Measurements from ENCODE around the gene GHR.

GHR gene

GRCh38 chr5:42579320-42579719 lies 156.1 kb downstream of the GHR start:
- Histone ChIP-seq H3K36me3 (no peaks in the 10 kb centered on the region), H3K4me3 (no peak overlapping the region), H3K27ac (no peak overlapping the region), H3K27me3 (no peaks in the 10 kb centered on the region), H3K9ac (no peak overlapping the region), H3K4me2 (no peak overlapping the region), H3K9me3 (replicated peaks in 1 of 11) (peaks cover 12 to 17% (median 14%) of the 10 kb centered on the region in 11 experiments; a peak in 21 of 22 replicates), H4K20me1 (no peaks in the 10 kb centered on the region), H3K4me1 (peaks cover 0 to 6% (median 0%) of the 10 kb centered on the region in 10 experiments; a peak in 1 of 20 replicates)
- TF ChIP-seq Cebpa-rat (IDR thresholded peaks at IDR 0.05) = no peak

GRCh38 chr5:42581845-42582244 lies 158.6 kb downstream of the GHR start:
- H4K20me1 ChIP-seq = no peaks in the 10 kb centered on the region
- no peak for TF ChIP-seq Cebpa-rat (IDR thresholded peaks at IDR 0.05)
- peaks cover 0 to 6% (median 0%) of the 10 kb centered on the region in 10 experiments; a peak in 2 of 20 replicates for H3K4me1 ChIP-seq
- H3K36me3 ChIP-seq = no peaks in the 10 kb centered on the region
- no peak overlapping the region for H3K9ac ChIP-seq
- H3K27ac ChIP-seq = no peak overlapping the region
- no peaks in the 10 kb centered on the region for H3K27me3 ChIP-seq
- no peak overlapping the region for H3K4me2 ChIP-seq
- no peak overlapping the region for H3K4me3 ChIP-seq
- H3K9me3 ChIP-seq (replicated peaks in 1 of 11) = peaks cover 12 to 17% (median 14%) of the 10 kb centered on the region in 11 experiments; a peak in 21 of 22 replicates

- no peak overlapping the region for H3K9ac ChIP-seq
- H3K9me3 ChIP-seq (replicated peaks in 1 of 11) = peaks cover 12 to 17% (median 14%) of the 10 kb centered on the region in 11 experiments; a peak in 21 of 22 replicates
- H3K4me2 ChIP-seq = no peak overlapping the region
- no peak overlapping the region for H3K27ac ChIP-seq
- no peaks in the 10 kb centered on the region for H4K20me1 ChIP-seq
- TF ChIP-seq Cebpa-rat (IDR thresholded peaks at IDR 0.05) = no peak
- no peak overlapping the region for H3K4me3 ChIP-seq
- no peaks in the 10 kb centered on the region for H3K27me3 ChIP-seq
- no peaks in the 10 kb centered on the region for H3K36me3 ChIP-seq
- peaks cover 0 to 3% (median 0%) of the 10 kb centered on the region in 10 experiments; a peak in 2 of 20 replicates for H3K4me1 ChIP-seq
These were observed 159.5 kb downstream of the GHR start for GRCh38 chr5:42582723-42583122.

- Histone ChIP-seq H3K36me3 (no peaks in the 10 kb centered on the region), H3K4me2 (no peak overlapping the region), H3K9me3 (replicated peaks in 1 of 11) (peaks cover 12 to 17% (median 14%) of the 10 kb centered on the region in 11 experiments; a peak in 21 of 22 replicates), H3K4me3 (no peak overlapping the region), H3K27me3 (no peaks in the 10 kb centered on the region), H3K4me1 (no peaks in the 10 kb centered on the region; a peak in 1 of 20 replicates), H3K9ac (no peak overlapping the region), H4K20me1 (no peaks in the 10 kb centered on the region), H3K27ac (no peak overlapping the region)
- no peak for TF ChIP-seq Cebpa-rat (IDR thresholded peaks at IDR 0.05)
These were observed 160.1 kb downstream of the GHR start for GRCh38 chr5:42583322-42583721.

- no peak overlapping the region for H3K4me3 ChIP-seq
- H3K4me2 ChIP-seq = no peak overlapping the region
- H3K9ac ChIP-seq = no peak overlapping the region
- peaks cover 12 to 15% (median 13%) of the 10 kb centered on the region in 11 experiments; a peak in 21 of 22 replicates for H3K9me3 ChIP-seq (replicated peaks in 1 of 11)
- no peak overlapping the region for H3K27ac ChIP-seq
- H4K20me1 ChIP-seq = no peaks in the 10 kb centered on the region
- no peaks in the 10 kb centered on the region for H3K36me3 ChIP-seq
- H3K27me3 ChIP-seq = no peaks in the 10 kb centered on the region
- no peak for TF ChIP-seq Cebpa-rat (IDR thresholded peaks at IDR 0.05)
- peaks cover 0 to 11% (median 7%) of the 10 kb centered on the region in 10 experiments; a peak in 13 of 20 replicates for H3K4me1 ChIP-seq
These were observed 163.4 kb downstream of the GHR start for GRCh38 chr5:42586625-42587024.

- H3K4me2 ChIP-seq = no peak overlapping the region
- H3K9me3 ChIP-seq (replicated peaks in 1 of 11) = peaks cover 7 to 10% (median 8%) of the 10 kb centered on the region in 11 experiments; a peak in 21 of 22 replicates
- TF ChIP-seq Cebpa-rat (IDR thresholded peaks at IDR 0.05) = no peak
- H3K27ac ChIP-seq = no peak overlapping the region
- H3K4me3 ChIP-seq = no peak overlapping the region
- peaks cover 0 to 15% (median 8%) of the 10 kb centered on the region in 10 experiments; a peak in 13 of 20 replicates for H3K4me1 ChIP-seq
- H3K36me3 ChIP-seq = no peaks in the 10 kb centered on the region
- H3K27me3 ChIP-seq = no peaks in the 10 kb centered on the region
- no peak overlapping the region for H3K9ac ChIP-seq
- no peaks in the 10 kb centered on the region for H4K20me1 ChIP-seq
These were observed 164.0 kb downstream of the GHR start for GRCh38 chr5:42587096-42587723.

- Histone ChIP-seq H3K9ac (no peak overlapping the region), H3K9me3 (replicated peaks in 1 of 11) (peaks cover 0 to 5% (median 0%) of the 10 kb centered on the region in 11 experiments; a peak in 2 of 22 replicates), H3K27ac (no peak overlapping the region)
These were observed 167.3 kb downstream of the GHR start for GRCh38 chr5:42590566-42590965.

GRCh38 chr5:42591015-42591414 lies 167.8 kb downstream of the GHR start:
- no peak overlapping the region for H3K27ac ChIP-seq
- no peaks in the 10 kb centered on the region for H4K20me1 ChIP-seq
- TF ChIP-seq Cebpa-rat (IDR thresholded peaks at IDR 0.05) = no peak
- peak overlapping the region in 10 of 11 experiments; percentile 1 to 69 (median 28); a peak in 15 of 22 replicates for H3K4me2 ChIP-seq
- no peak overlapping the region for H3K9ac ChIP-seq
- H3K4me3 ChIP-seq = no peak overlapping the region
- H3K27me3 ChIP-seq = no peaks in the 10 kb centered on the region
- peaks cover 0 to 41% (median 23%) of the 10 kb centered on the region in 10 experiments; a peak in 17 of 20 replicates for H3K4me1 ChIP-seq
- H3K36me3 ChIP-seq = no peaks in the 10 kb centered on the region
- peaks cover 0 to 5% (median 0%) of the 10 kb centered on the region in 11 experiments; a peak in 2 of 22 replicates for H3K9me3 ChIP-seq (replicated peaks in 1 of 11)

More at GRCh38 chr5:42590566-42590965, 167.3 kb downstream of the GHR start:
- H3K36me3 ChIP-seq = no peaks in the 10 kb centered on the region
- no peak overlapping the region for H3K4me3 ChIP-seq
- peak overlapping the region in 7 of 11 experiments; percentile 1 to 69 (median 31); a peak in 9 of 22 replicates for H3K4me2 ChIP-seq
- peaks cover 0 to 37% (median 21%) of the 10 kb centered on the region in 10 experiments; a peak in 17 of 20 replicates for H3K4me1 ChIP-seq
- no peak for TF ChIP-seq Cebpa-rat (IDR thresholded peaks at IDR 0.05)
- no peaks in the 10 kb centered on the region for H3K27me3 ChIP-seq
- H4K20me1 ChIP-seq = no peaks in the 10 kb centered on the region

- Histone ChIP-seq H3K9ac (no peak overlapping the region), H3K27ac (no peak overlapping the region), H4K20me1 (no peaks in the 10 kb centered on the region), H3K4me3 (no peak overlapping the region), H3K36me3 (no peaks in the 10 kb centered on the region), H3K9me3 (replicated peaks in 1 of 11) (peaks cover 0 to 5% (median 0%) of the 10 kb centered on the region in 11 experiments; a peak in 2 of 22 replicates), H3K4me2 (no peak overlapping the region), H3K27me3 (no peaks in the 10 kb centered on the region), H3K4me1 (peaks cover 0 to 44% (median 23%) of the 10 kb centered on the region in 10 experiments; a peak in 17 of 20 replicates)
- TF ChIP-seq Cebpa-rat (IDR thresholded peaks at IDR 0.05) = no peak
These were observed 169.3 kb downstream of the GHR start for GRCh38 chr5:42592401-42593140.

All from BLaER1 treated with 17β-estradiol and CSF1 and Interleukin-3, amounts not matched to agents 10 nM and 100 nM (cell line).